BJ (cell line): Measurements from ENCODE around the gene FAM3B. TPM values are rescaled to one million over a fixed set of nuclear protein-coding genes. Genes with fewer than 3 reads are reported as not detected.

Source experiments
- CTCF ChIA-PET: fragments of 350-600 bp; formaldehyde crosslinking; extraction: SDS; loops from one replicate; lab custom pipeline; 2021; ENCODE audit warnings: antibody characterized with exemption, inconsistent platforms; lab: Yijun Ruan, JAX
- POLR2A ChIA-PET: fragments of 300-600 bp; sonication (Branson Sonifier 250); formaldehyde crosslinking; extraction: SDS; loops from one replicate; lab custom pipeline; 2021; ENCODE audit warnings: antibody characterized with exemption; lab: Charles Lee
- DNase-seq: peaks from one replicate; pipeline ENCODE4 v3.0.0-alpha.2; 2011; ENCODE audit warnings: low read depth
- H3K27me3 ChIP-seq: 2 replicates; pipeline ENCODE4 v1.6.0; 2011; ENCODE audit warnings: low read length; ENCODE audit not compliant: control insufficient read depth, insufficient read depth
- H3K36me3 ChIP-seq: 2 replicates; pipeline ENCODE4 v1.5.1; 2011; ENCODE audit warnings: low read length; ENCODE audit not compliant: control insufficient read depth, insufficient read depth
- H3K4me3 ChIP-seq: 2 replicates; pipeline ENCODE4 v1.5.1; 2011; ENCODE audit warnings: low read depth, mild to moderate bottlenecking, control low read depth, low read length
- polyA plus RNA-seq: library from polyadenylated mRNA; depleted of rRNA; stranded (reverse); fragments of >200 nt; gene quantifications from 2 replicates; pipeline ENCODE4 v1.2.3, GENCODE V29; 2011; rRNA removed
- TF ChIP-seq, protein P1 (sequence below): IDR thresholded peaks from 2 replicates; pipeline ENCODE4 v1.5.1; 2011; ENCODE audit warnings: low read depth, mild to moderate bottlenecking, control low read depth, inconsistent platforms, low read length, moderate library complexity; ENCODE audit not compliant: insufficient read depth

The FAM3B gene
- polyA plus RNA-seq, 1 experiment = not detected

GRCh38 chr21:41402796-41403195, 86.2 kb downstream of the FAM3B start:
- ChIA-PET POLR2A (no interaction called here), CTCF (interaction anchor here (1.6 kb wide), 1 partner anchor 14 kb away, joined by 4 read pairs; no protein-coding TSS in a partner anchor)
- H3K27me3 ChIP-seq = no peaks in the 10 kb centered on the region
- H3K4me3 ChIP-seq = no peak overlapping the region
- H3K36me3 ChIP-seq = 0 out of 2 replicates have a peak, but pooled peaks cover 1% of the 10 kb centered on the region
- TF ChIP-seq, protein P1, sequence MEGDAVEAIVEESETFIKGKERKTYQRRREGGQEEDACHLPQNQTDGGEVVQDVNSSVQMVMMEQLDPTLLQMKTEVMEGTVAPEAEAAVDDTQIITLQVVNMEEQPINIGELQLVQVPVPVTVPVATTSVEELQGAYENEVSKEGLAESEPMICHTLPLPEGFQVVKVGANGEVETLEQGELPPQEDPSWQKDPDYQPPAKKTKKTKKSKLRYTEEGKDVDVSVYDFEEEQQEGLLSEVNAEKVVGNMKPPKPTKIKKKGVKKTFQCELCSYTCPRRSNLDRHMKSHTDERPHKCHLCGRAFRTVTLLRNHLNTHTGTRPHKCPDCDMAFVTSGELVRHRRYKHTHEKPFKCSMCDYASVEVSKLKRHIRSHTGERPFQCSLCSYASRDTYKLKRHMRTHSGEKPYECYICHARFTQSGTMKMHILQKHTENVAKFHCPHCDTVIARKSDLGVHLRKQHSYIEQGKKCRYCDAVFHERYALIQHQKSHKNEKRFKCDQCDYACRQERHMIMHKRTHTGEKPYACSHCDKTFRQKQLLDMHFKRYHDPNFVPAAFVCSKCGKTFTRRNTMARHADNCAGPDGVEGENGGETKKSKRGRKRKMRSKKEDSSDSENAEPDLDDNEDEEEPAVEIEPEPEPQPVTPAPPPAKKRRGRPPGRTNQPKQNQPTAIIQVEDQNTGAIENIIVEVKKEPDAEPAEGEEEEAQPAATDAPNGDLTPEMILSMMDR = no peak
- no peak for DNase-seq

GRCh38 chr21:41403331-41403730, 86.7 kb downstream of the FAM3B start:
- POLR2A ChIA-PET = no interaction called here
- CTCF ChIA-PET = no interaction called here

GRCh38 chr21:41403966-41404365, 87.4 kb downstream of the FAM3B start:
- CTCF ChIA-PET = interaction anchor here (0.9 kb wide), 1 partner anchor 121 kb away, joined by 3 read pairs; no protein-coding TSS in a partner anchor

More at GRCh38 chr21:41403331-41403730, 86.7 kb downstream of the FAM3B start:
- Histone ChIP-seq H3K36me3 (0 out of 2 replicates have a peak, but pooled peaks cover 1% of the 10 kb centered on the region), H3K27me3 (no peaks in the 10 kb centered on the region), H3K4me3 (no peak overlapping the region)
- no peak for DNase-seq
- TF ChIP-seq, protein P1 = no peak

DNA sequence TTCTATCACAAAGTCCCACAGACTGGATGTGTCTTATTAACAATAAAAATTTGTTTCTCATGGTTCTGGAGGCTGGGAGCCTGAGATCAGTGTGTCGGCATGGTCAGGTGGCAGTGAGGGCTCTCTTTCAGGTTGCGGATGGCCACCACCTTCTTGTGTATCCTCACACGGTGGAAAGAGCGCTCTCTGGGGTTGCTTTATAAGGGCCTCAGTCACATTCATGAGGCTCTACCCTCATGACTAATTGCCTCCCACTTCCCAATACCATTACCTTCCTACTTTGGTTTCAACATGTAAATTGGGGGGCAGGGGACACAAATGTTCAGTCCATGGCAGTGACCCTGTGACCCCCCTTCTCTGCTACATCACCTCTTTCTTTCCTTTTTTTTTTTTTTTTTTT, 88.7 kb downstream of the FAM3B start:
- ChIA-PET CTCF (no interaction called here), POLR2A (no interaction called here)
- Histone ChIP-seq H3K4me3 (no peak overlapping the region), H3K36me3 (0 out of 2 replicates have a peak, but pooled peaks cover 1% of the 10 kb centered on the region), H3K27me3 (no peaks in the 10 kb centered on the region; the same call in 1 of the 2 replicates)
- no peak for DNase-seq
- TF ChIP-seq, protein P1 = no peak

More at GRCh38 chr21:41403966-41404365, 87.4 kb downstream of the FAM3B start:
- TF ChIP-seq, protein P1 = no peak
- Histone ChIP-seq H3K36me3 (0 out of 2 replicates have a peak, but pooled peaks cover 1% of the 10 kb centered on the region), H3K27me3 (no peaks in the 10 kb centered on the region; the same call in 1 of the 2 replicates), H3K4me3 (no peak overlapping the region)
- no peak for DNase-seq
- POLR2A ChIA-PET = no interaction called here

DNA sequence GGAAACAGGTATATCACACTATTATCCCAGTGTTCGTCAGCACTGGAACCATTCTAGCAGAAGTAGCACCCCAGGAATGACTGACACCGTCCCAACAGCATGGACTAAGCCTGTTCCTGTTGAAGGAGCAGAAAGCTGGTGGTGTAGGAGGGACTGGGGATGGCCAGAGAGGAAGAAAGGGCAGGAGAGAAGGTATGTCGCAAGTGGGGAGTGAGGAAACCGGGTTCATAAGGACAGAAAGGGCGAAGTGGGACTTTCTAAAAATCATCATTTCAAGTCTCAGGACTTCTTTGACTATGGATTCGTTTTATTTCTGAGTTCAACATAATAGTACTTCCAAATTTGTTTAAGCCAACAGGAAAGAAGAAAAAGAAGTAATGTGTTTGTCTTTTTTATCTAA, 89.7 kb downstream of the FAM3B start:
- CTCF ChIA-PET = no interaction called here
- 0 out of 2 replicates have a peak, but pooled peaks cover 1% of the 10 kb centered on the region for H3K36me3 ChIP-seq
- H3K4me3 ChIP-seq = no peak overlapping the region
- DNase-seq = no peak
- H3K27me3 ChIP-seq = no peaks in the 10 kb centered on the region; the same call in 1 of the 2 replicates
- POLR2A ChIA-PET = no interaction called here
- TF ChIP-seq, protein P1 = no peak

Other genes with a start within 250 kb of the FAM3B start
- 35.8 and 38.5 TPM in 2 replicates for gene BACE2, start 148.6 kb upstream of the FAM3B start, polyA plus RNA-seq
- 4.1 and 5.1 TPM in 2 replicates for gene MX2, start 45.2 kb downstream of the FAM3B start, polyA plus RNA-seq
- 5.9 and 7.2 TPM in 2 replicates for gene MX1, start 109.4 kb downstream of the FAM3B start, polyA plus RNA-seq
- gene TMPRSS2, start 191.4 kb downstream of the FAM3B start, polyA plus RNA-seq = not detected in 2 replicates